Measurements from ENCODE around the gene ZFYVE28.
A peak's percentile ranks its signal among the peaks of the same experiment; 100 is the strongest.

The ZFYVE28 gene

GRCh38 chr4:2272026-2272827, 146.2 kb downstream of the ZFYVE28 start:
- DNase-seq (ENCODE audit: low read depth in 2 of 2) = no peak

- DNase-seq (ENCODE audit: low read depth in 2 of 2) = no peak
Measured at GRCh38 chr4:2271279-2272025, 147.0 kb downstream of the ZFYVE28 start.

DNA sequence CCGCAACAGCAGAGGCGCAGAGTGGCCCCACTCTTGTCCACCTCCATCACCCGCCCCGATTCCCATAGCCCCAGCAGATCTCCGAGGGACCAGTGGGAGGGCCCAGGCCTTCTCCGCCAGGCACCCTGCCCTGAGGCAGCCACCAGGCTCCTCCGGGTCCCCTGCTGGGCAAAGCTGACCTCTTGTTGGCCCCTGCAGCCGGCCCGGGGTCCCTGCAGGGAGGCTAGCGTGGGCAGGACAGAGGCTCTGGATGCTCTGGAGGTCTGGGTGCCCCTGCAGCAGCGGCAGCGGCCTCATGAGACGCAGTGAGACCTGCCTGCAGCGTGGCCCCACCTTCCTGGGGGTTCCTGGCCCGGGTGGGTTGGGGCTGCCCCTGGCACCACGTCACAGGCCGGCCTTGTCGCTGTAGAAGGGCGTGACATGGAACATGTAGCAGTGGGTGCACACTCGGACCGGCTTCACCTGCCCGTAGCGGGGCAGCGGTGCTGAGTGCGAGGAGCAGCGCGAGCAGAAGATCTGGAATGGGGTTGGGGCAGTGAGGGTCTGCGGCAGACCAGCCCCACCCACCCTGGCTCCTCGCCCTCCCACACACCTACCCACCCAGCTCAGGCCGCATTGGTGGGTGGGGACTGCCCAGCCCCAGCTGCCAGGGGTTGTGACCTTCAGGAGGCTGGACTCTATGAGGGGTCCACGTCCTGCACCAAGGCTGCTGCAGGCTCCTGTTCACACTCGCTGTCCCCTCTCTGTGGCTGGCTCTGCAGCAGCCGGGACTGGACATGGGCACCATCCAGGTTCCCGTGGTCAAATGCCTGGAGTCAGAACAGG, 147.9 kb downstream of the ZFYVE28 start:
- DNase-seq (ENCODE audit: low read depth in 2 of 2) = no peak

DNA sequence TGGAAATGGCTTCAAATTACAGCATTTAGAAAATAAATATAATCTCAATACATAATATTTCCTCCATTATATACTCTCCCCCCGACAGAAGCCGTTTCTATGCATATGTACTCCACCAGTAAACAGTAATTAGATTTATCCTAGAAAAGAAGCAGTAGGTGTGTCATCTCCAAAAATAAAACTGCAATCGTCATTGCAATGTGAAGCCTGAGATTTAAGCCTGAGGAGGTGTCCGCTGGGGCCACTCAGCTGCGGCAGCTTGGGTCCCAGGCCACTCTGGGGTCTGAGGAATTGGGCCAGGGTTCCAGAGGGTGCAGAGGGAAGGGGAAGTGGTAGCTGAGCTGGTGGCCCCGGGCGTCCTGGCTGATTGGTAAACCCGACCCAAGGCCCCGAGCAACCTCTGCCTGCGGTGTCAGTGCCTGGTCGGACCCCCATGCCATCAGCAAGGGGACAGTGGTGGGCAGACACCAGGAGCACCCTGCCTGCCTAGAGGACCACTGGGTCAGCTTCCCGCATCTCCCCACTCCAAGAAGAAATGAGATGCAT, 148.8 kb downstream of the ZFYVE28 start:
- DNase-seq (ENCODE audit: low read depth in 2 of 2) = no peak

DNA sequence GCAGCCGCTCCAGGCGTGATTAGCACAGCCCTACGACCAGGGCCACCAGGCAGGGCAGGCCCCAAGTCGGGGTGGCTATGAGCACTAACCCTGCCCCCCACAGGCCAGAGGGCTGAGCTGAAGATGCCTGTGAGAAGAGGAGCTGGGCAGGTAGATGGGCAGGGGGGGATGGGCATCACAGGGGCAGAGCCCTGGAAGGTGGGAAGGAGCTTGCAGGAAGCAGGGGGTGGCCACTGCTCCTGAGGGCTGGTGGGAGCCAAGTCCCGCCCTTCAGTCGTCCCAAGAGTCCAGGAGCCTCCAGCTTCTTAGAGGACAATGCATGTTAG, 149.3 kb downstream of the ZFYVE28 start:
- no peak for DNase-seq (ENCODE audit: low read depth in 2 of 2)

DNA sequence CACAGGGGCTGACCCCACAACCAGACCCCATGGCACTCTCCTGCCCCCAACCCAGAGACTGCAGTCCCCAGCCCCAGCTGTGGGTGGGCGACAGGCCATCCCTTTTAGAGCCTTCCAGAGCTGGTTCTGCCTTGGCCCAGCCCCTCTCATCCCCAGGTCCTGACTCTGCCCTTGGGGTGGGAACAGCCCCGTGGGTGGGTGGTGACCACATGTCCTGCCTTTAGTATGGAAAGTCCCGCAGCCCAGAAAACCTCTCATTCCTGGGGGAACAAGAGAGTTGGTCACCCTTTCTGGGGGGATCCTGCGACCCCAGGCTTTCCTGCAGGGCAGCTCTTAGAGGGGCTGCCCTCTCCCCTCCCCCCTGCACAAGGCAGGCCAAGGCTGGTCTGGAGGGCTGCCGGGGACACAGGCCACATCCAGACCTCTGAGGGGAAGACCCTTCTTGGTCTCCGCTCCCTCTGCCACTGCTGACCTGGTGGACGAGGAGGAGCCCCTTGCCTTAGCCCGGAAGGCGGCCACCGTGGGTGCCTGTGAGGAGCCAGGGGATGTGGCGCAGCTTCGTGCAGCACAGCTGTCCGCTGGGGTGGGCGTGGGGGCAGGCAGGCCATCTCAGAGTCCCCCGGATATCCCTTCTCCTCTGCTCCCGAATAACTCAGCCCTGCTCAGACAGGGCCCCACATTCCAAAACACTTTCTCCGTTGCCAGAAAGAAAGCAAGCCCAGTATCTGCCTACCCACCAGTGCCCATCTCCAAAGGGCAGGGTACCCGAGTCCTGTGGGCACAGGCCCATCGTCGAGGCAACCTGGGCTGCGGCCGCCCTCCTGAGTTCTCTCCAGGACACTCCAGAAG, 149.9 kb downstream of the ZFYVE28 start:
- DNase-seq (ENCODE audit: low read depth in 2 of 2) = no peak

DNA sequence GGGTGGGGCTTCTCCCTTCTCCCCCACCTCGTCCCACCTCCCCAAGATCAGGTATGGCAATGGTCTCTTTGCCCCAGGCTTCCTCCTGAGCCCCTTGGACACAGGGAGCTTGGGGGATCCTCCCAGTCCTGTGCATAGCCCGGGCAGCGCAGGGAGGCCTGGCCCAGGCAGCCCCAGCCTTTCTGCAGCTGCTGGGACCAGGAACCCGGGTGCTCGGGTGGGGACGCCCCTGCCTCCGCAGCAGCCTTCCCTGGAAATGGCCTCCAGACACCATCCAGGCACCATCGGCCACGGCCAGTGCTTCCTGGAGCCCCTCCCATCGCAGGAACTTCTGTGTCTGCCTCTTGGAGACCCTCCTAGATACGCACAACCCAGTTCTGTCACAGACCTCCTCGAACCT, 150.6 kb downstream of the ZFYVE28 start:
- no peak for DNase-seq (ENCODE audit: low read depth in 2 of 2)

GRCh38 chr4:2267320-2267811, 151.1 kb downstream of the ZFYVE28 start:
- no peak for DNase-seq (ENCODE audit: low read depth in 2 of 2)

DNA sequence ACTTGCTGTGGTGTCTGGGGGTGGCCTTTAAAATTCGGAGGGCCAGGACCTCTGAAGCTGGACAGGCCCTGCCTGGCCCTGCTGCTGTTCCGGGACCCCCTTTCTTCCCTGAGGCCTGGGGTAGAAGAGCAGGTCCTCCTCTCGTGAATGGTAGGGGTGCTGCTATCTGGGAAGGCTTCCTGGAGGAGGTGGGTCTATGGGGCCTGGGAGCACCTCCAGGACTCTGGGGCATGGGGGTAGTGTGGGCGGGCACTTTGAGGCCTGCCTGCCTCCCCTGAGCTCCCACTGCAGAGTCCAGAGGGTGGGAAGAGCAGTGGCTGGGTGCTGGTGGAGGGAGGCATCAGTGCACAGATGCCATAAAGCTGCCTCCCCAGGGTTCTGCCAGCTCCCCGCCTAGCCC, 151.6 kb downstream of the ZFYVE28 start:
- DNase-seq (ENCODE audit: low read depth in 2 of 2) = no peak

DNA sequence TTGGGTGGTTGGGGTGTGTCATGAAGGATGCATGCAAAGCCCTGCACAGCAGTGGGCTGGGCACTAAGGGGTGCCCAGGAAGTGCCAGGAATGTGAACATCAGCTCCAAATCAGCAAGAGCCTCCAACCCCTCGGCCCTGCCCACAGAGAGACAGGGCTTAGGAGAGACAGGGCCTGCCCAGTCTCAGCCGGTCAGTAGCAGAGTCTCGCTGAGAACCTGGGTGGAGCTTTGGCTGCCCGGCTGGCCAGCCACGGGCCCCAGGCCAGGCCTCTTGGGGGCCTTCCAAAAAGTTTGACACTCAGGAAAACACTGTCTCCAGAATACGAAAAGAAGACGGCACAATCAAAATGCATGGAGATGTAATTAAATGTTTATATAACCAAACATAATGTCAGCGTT, 152.3 kb downstream of the ZFYVE28 start:
- no peak for DNase-seq (ENCODE audit: low read depth in 2 of 2)

GRCh38 chr4:2265113-2266110, 153.0 kb downstream of the ZFYVE28 start:
- no peak for DNase-seq (ENCODE audit: low read depth in 2 of 2)

DNA sequence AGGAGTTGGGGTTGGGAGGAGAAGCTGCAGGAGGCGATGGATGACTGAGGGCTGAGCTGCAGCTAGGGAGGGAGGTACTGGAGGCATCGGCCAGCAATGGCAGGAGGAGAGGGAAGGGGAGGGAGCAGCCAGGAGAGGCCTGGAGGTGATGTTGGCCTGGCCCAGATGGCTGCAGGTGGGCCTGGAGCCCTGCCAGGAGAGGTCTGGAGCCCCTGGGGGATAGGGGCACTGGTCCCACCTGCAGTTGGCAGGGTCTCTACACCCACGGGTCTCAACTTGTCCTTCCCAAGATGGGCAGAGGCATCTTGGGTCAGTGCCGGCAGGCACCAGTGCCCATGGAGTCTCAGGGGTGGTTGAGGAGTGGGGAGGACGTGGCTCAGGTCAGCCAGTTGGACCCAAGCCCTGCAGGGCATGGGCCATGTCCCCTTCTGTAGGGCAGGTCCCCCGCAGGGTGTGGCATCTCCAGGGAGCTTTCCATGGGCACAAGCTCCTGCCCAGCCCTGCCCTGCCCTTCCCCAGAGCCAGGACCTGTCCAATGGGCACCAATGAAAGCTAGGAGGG, 153.9 kb downstream of the ZFYVE28 start:
- DNase-seq (ENCODE audit: low read depth in 2 of 2) = no peak

GRCh38 chr4:2263926-2264321, 154.5 kb downstream of the ZFYVE28 start:
- no peak for DNase-seq (ENCODE audit: low read depth in 2 of 2)

GRCh38 chr4:2262944-2263250, 155.5 kb downstream of the ZFYVE28 start:
- DNase-seq (ENCODE audit: low read depth in 2 of 2) = no peak

DNA sequence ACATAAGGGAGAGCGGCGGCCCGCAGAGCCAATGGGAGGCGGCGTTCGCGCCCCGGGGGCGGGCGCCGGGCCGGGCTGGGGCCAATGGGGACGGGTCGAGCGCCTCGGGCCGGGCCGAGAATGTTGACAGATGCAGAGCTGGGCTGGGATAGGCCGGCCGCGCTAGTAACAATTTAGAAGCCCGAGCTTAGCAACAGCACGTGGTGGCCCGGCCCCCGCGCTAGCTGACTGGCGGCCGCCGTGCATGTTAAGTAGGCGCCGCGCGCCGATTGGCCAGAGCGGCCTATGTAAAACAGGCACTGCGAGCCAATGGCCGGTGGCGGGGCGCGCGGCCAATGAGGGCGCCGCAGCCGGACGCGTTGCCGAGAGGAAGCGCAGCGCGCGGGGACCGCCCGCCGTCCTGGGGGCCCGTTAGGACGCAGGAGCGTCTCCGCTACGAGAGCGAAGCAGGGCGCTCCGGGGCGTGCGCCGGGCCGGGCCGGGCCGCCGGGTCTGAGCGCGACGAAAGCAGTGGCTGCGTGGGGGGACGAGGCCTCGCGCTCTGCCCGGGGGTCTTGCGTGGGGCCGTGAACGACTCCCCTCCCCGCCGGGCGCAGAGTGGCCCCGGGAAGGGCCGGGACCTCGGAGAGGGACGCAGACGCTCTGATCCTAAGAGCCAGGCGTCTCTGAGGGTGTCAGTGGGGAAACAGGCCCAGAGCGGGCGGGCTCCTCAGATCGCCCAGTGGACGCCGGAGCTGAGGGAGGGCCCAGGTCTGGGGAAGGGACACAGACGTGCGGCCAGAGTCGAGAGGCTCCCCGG, 156.1 kb downstream of the ZFYVE28 start:
- DNase-seq (ENCODE audit: low read depth in 2 of 2) = peak; percentile 92 to 95

GRCh38 chr4:2261853-2262144, 156.6 kb downstream of the ZFYVE28 start, which contains the start of gene MXD4:
Gene MXD4 (minus strand): TSS chr4:2262109. CDS start chr4:2261980, 129 bp downstream.
- DNase-seq (ENCODE audit: low read depth in 2 of 2) = peak in 1 of 2 experiments; percentile 14

GRCh38 chr4:2261110-2261852, 157.2 kb downstream of the ZFYVE28 start:
- DNase-seq (ENCODE audit: low read depth in 2 of 2) = peak in 1 of 2 experiments; percentile 32
